CD4-positive, alpha-beta T cell (primary cell): ENCODE data around the gene TAS1R1. TPM values are rescaled to one million over a fixed set of nuclear protein-coding genes. Genes with fewer than 3 reads are reported as not detected.
A peak's percentile ranks its signal among the peaks of the same experiment; 100 is the strongest.

ENCODE experiments used
- ATAC-seq: fragments of 200-7000 bp; cut with Tn5 transposase; one replicate; pipeline ENCODE4 v1.10.0; 2022; ENCODE audit warnings: mild to moderate bottlenecking; ENCODE audit not compliant: poor library complexity
- CTCF ChIA-PET: fragments of 350-600 bp; sonication (Branson Sonifier 250); formaldehyde crosslinking; loops from one replicate; lab custom pipeline; 2021; ENCODE audit warnings: antibody characterized with exemption, inconsistent platforms; lab: Charles Lee
- POLR2A ChIA-PET: fragments of 350-600 bp; sonication (Branson Sonifier 250); formaldehyde crosslinking; loops from one replicate; lab custom pipeline; 2021; ENCODE audit warnings: antibody characterized with exemption, inconsistent platforms; lab: Charles Lee
- DNase-seq, 14 experiments: peaks; one replicate each; pipeline ENCODE4 v3.0.0-alpha.2; 2013 to 2020; ENCODE audit warnings: mixed read lengths in 2 of 14
- H3K27ac ChIP-seq, 2 donors: one replicate each; pipeline versions ENCODE4 v1.5.1 to v1.7.0; 2013; ENCODE audit warnings: low read length in 2 of 2, low read depth in 1 of 2, mild to moderate bottlenecking in 1 of 2
- H3K27me3 ChIP-seq, 2 experiments: 1 replicate in 1 of 2; 2 replicates in 1 of 2; pipeline versions ENCODE4 v1.6.1 to v1.7.0; 2013; ENCODE audit warnings: low read length in 2 of 2, control low read depth in 1 of 2, mild to moderate bottlenecking in 1 of 2, moderate library complexity in 1 of 2; ENCODE audit not compliant: insufficient read depth in 2 of 2, control insufficient read depth in 1 of 2
- H3K36me3 ChIP-seq: one replicate; pipeline ENCODE4 v1.6.1; 2013; ENCODE audit warnings: low read length, control low read depth; ENCODE audit not compliant: insufficient read depth
- H3K4me1 ChIP-seq: one replicate; pipeline ENCODE4 v1.6.1; 2013; ENCODE audit warnings: low read length, control low read depth; ENCODE audit not compliant: insufficient read depth
- H3K4me3 ChIP-seq: one replicate; pipeline ENCODE4 v1.5.1; 2013; ENCODE audit warnings: mild to moderate bottlenecking, low read length, moderate library complexity
- H3K9me3 ChIP-seq, 2 experiments: 1 replicate in 1 of 2; 2 replicates in 1 of 2; pipeline versions ENCODE4 v1.6.1 to v1.7.0; 2013; ENCODE audit warnings: low read length in 2 of 2, mild to moderate bottlenecking in 2 of 2, control low read depth in 1 of 2, moderate library complexity in 1 of 2; ENCODE audit not compliant: control insufficient read depth in 1 of 2, insufficient read depth in 1 of 2
- H3K27ac Mint-ChIP-seq: one replicate; pipeline ENCODE4 v1.8.0; 2020; ENCODE audit warnings: mixed read lengths
- H3K27me3 Mint-ChIP-seq: one replicate; pipeline ENCODE4 v1.8.0; 2021; ENCODE audit warnings: mixed read lengths
- H3K36me3 Mint-ChIP-seq: one replicate; pipeline ENCODE4 v1.8.0; 2021; ENCODE audit warnings: low read depth, mixed read lengths
- H3K4me1 Mint-ChIP-seq: one replicate; pipeline ENCODE4 v1.8.0; 2021; ENCODE audit warnings: low read depth, mixed read lengths
- H3K4me3 Mint-ChIP-seq: one replicate; pipeline ENCODE4 v1.8.0; 2020; ENCODE audit warnings: mild to moderate bottlenecking, mixed read lengths
- H3K9me3 Mint-ChIP-seq: one replicate; pipeline ENCODE4 v1.8.0; 2020; ENCODE audit warnings: mixed read lengths
- intact Hi-C, 2 experiments: fragments of 100-400 bp; cut with DNase I in 1 of 2; cut with micrococcal nuclease in 1 of 2; formaldehyde crosslinking; loops; one replicate each; pipeline versions ENCODE4 v1.15.1 to v1.9.0; 2023 to 2025; cut with DNase I, micrococcal nuclease
- total RNA-seq, 174 experiments: library from RNA in 2 of 174; stranded (reverse) in 2 of 174; gene quantifications; one replicate each; pipeline ENCODE4 v1.2.3 and lab custom pipeline; 2021 to 2026
- TF ChIP-seq, protein P1 (sequence below): fragments of 200-600 bp; IDR thresholded peaks from one replicate; pipeline ENCODE4 v1.8.0; 2022; ENCODE audit warnings: antibody characterized with exemption, mild to moderate bottlenecking

Gene TAS1R1
- total RNA-seq, 2 experiments from 2014 or later: not detected

DNA sequence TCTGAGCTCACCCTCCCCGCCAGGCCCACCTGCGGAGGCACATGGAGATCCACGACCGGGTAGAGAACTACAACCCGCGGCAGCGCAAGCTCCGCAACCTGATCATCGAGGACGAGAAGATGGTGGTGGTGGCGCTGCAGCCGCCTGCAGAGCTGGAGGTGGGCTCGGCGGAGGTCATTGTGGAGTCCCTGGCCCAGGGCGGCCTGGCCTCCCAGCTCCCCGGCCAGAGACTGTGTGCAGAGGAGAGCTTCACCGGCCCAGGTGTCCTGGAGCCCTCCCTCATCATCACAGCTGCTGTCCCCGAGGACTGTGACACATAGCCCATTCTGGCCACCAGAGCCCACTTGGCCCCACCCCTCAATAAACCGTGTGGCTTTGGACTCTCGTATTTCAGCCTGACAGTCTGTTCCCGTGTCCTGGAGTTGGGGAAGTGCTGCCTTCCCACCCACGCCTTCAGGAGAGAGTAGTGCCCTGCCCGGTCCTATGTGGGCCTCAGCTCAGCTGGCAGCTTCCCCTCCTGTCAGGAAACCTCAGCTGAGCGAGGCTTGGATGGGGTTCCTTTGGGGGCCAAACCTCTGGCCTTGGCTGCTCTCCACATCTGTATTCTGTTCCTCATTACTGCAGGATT is 33.9 kb downstream of the TAS1R1 start:
- no peak for ATAC-seq
- TF ChIP-seq, protein P1, sequence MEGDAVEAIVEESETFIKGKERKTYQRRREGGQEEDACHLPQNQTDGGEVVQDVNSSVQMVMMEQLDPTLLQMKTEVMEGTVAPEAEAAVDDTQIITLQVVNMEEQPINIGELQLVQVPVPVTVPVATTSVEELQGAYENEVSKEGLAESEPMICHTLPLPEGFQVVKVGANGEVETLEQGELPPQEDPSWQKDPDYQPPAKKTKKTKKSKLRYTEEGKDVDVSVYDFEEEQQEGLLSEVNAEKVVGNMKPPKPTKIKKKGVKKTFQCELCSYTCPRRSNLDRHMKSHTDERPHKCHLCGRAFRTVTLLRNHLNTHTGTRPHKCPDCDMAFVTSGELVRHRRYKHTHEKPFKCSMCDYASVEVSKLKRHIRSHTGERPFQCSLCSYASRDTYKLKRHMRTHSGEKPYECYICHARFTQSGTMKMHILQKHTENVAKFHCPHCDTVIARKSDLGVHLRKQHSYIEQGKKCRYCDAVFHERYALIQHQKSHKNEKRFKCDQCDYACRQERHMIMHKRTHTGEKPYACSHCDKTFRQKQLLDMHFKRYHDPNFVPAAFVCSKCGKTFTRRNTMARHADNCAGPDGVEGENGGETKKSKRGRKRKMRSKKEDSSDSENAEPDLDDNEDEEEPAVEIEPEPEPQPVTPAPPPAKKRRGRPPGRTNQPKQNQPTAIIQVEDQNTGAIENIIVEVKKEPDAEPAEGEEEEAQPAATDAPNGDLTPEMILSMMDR: no peak
- Mint-ChIP-seq H3K27me3 (no peaks in the 10 kb centered on the region), H3K36me3 (peaks cover 41% of the 10 kb centered on the region), H3K4me1 (peaks cover 38% of the 10 kb centered on the region), H3K4me3 (no peak overlapping the region), H3K27ac (no peak overlapping the region), H3K9me3 (no peaks in the 10 kb centered on the region)
- Histone ChIP-seq H3K4me1 (peaks cover 60% of the 10 kb centered on the region), H3K36me3 (peaks cover 62% of the 10 kb centered on the region), H3K4me3 (no peak overlapping the region), H3K9me3 (no peaks in the 10 kb centered on the region), H3K27me3 (no peaks in the 10 kb centered on the region), H3K27ac (no peak overlapping the region)
- intact Hi-C loops: no loop called here
- CTCF ChIA-PET: no interaction called here
- DNase-seq: peak in 1 of 14 experiments; percentile 20
- POLR2A ChIA-PET: interaction anchor here (0.9 to 3.5 kb wide), 4 partner anchors 9 to 34 kb away, joined by 4 to 19 read pairs (median 6); partner anchors contain the start of genes NOL9 and ZBTB48

DNA sequence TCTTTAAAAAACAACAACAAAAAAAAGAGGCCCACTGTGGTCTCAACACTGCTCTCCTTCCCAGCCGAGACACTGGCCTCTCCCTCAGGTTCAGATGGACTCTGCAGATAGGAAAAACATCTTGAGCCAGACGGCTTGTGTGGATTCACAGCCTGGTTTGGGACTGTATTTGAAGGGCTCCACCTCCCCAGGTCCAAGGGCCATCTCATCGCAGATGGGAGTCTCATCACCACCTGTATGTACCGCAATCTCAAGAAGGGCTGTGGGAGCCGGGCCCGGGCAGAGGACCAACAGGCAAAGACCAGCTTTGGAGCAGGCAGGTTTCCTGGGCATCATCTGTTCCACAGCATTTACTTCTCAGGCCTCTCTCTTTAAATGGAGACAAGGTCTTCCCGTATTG is 34.9 kb downstream of the TAS1R1 start:
- Mint-ChIP-seq H3K27me3 (no peaks in the 10 kb centered on the region), H3K36me3 (peaks cover 44% of the 10 kb centered on the region), H3K4me3 (no peak overlapping the region), H3K4me1 (peaks cover 35% of the 10 kb centered on the region), H3K9me3 (no peaks in the 10 kb centered on the region), H3K27ac (peak overlapping the region; percentile 65)
- Histone ChIP-seq H3K27ac (no peak overlapping the region), H3K36me3 (peaks cover 71% of the 10 kb centered on the region), H3K27me3 (no peaks in the 10 kb centered on the region), H3K4me1 (peaks cover 58% of the 10 kb centered on the region), H3K9me3 (no peaks in the 10 kb centered on the region), H3K4me3 (no peak overlapping the region)
- ATAC-seq: no peak
- ChIA-PET POLR2A (interaction anchor here (1.5 to 3.5 kb wide), 3 partner anchors 8 to 11 kb away, joined by 6 to 19 read pairs (median 7); partner anchors contain the start of gene ZBTB48), CTCF (no interaction called here)
- TF ChIP-seq, protein P1: no peak
- intact Hi-C loops: no loop called here
- DNase-seq: peak in 1 of 14 experiments; percentile 8

DNA sequence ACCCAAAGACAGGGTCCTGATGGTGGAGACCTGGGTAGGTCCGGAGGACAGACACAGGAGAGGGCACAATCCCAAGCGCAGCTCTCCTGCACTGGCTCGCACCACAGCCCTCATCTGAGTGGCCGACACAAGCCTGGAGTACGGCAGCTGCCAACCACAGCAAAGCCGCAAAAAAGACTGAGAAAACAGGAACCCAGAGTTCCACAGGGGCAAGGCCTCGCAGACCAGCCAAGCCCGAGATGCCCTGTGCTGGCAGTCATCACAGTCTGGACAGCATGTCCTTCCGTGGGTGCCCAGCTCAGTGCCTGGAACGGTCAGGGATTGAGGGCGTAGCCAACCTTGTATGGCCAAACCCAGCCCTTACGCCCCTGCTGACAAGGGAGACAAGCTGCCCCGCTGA is 36.1 kb downstream of the TAS1R1 start:
- Mint-ChIP-seq H3K27me3 (no peaks in the 10 kb centered on the region), H3K27ac (peak overlapping the region; percentile 65), H3K4me1 (peaks cover 44% of the 10 kb centered on the region), H3K4me3 (no peak overlapping the region), H3K36me3 (peaks cover 56% of the 10 kb centered on the region), H3K9me3 (no peaks in the 10 kb centered on the region)
- H3K4me3 ChIP-seq: no peak overlapping the region
- POLR2A ChIA-PET: interaction anchor here (0.6 to 1.7 kb wide), 2 partner anchors 10 to 392 kb away, joined by 4 to 17 read pairs; partner anchors contain the start of gene RPL22
- TF ChIP-seq, protein P1: no peak
- H3K36me3 ChIP-seq: peaks cover 79% of the 10 kb centered on the region
- no peaks in the 10 kb centered on the region for H3K27me3 ChIP-seq
- CTCF ChIA-PET: no interaction called here
- peak overlapping the region in 1 of 2 donors; percentile 35 for H3K27ac ChIP-seq
- no peaks in the 10 kb centered on the region for H3K9me3 ChIP-seq
- DNase-seq: peak in 2 of 14 experiments; percentile 34 to 41
- H3K4me1 ChIP-seq: peaks cover 61% of the 10 kb centered on the region
- intact Hi-C loops: no loop called here
- no peak for ATAC-seq
